Measurements from ENCODE around the gene PDE1C.

PDE1C gene

GRCh38 chr7:31758755-31759154 lies 311.5 kb downstream of the PDE1C start:
- DNase-seq = no peak

GRCh38 chr7:31751726-31752125 lies 318.5 kb downstream of the PDE1C start:
- DNase-seq = no peak

- DNase-seq = no peak
These were observed 322.1 kb downstream of the PDE1C start for GRCh38 chr7:31748084-31748483.

DNA sequence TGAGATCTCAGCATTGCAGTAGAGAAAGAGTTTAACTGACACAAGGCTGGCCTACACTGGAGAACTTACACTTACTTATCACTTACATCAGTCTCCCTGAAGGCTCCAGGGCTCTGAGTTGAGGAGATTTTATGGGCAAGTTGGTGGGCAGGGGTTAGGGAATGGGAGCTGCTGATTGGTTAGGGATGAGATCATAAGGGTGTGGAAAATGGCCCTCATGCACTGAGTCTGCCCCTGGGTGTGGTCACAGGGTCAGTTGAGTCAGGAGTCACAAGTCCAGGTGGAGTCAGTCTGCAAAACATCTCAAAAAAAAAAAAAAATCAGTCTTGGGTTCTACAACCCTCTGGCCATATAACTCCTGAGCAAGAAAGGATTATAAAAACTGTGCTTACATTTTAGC lies 322.7 kb downstream of the PDE1C start:
- no peak for DNase-seq

DNA sequence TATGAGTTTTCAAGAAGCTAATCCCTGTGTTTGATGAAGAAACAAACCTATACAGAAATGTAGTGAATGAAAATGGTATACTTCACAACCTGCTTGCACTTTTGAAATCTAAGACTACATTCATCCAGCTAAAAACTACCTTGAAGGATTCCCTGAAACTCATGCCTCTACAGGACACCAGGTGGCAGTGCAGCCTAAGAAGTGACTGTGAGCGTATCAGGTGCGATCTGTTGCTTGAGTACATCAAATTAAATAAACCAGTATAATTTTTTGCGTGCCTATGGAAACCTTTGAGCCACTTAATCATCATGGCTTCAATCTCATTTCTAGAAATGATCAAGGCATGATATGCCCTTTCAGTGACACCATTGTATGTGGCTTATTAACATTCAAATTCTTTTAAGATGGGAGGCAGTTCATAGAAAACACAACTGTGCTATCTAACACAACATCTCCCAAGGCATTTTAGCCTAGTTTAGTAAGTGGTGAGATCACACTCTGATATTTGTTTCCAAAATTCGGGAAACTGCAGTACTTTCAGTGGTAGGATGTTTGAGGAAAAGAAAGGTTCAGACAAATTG lies 325.8 kb downstream of the PDE1C start:
- DNase-seq = peak; percentile 35

- no peak for DNase-seq
These were observed 328.4 kb downstream of the PDE1C start for GRCh38 chr7:31741852-31742251.

- peak; percentile 48 for DNase-seq
These were observed 333.9 kb downstream of the PDE1C start for GRCh38 chr7:31735991-31736982.

- DNase-seq = no peak
These were observed 335.8 kb downstream of the PDE1C start for GRCh38 chr7:31734456-31734855.

DNA sequence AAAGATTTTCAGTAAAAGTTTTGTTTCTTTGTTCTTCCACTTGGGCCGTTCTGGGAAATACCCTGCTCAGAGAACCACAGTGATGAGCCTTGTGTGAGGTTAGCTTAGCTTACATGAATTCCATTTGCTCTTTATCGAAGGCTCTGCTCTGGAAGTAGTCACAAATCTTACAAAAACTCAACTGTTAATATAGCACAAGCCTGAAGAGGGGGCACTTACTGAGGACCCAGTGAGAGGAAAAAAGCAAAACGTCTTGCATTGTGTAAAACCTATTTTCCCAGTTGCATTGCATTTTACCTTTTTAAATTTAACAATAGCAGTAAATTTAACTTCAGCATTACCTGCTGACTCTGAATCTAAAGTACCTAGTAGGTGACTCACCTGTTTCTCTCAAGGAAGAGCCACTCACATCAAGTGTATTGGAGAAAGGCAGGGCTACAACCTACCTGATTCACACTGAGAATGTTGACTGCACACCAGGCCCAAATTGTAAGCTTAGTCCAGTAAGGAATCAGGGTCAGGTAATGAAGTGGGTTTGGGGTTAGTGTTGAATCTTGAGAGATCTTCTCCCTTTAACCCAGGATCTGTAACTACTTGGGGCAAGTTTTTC lies 340.9 kb downstream of the PDE1C start:
- DNase-seq = no peak

GRCh38 chr7:31724696-31725095 lies 345.5 kb downstream of the PDE1C start:
- no peak for DNase-seq

- no peak for DNase-seq
These were observed 349.8 kb downstream of the PDE1C start for GRCh38 chr7:31720366-31720765.

- DNase-seq = no peak
These were observed 353.9 kb downstream of the PDE1C start for GRCh38 chr7:31716355-31716754.

DNA sequence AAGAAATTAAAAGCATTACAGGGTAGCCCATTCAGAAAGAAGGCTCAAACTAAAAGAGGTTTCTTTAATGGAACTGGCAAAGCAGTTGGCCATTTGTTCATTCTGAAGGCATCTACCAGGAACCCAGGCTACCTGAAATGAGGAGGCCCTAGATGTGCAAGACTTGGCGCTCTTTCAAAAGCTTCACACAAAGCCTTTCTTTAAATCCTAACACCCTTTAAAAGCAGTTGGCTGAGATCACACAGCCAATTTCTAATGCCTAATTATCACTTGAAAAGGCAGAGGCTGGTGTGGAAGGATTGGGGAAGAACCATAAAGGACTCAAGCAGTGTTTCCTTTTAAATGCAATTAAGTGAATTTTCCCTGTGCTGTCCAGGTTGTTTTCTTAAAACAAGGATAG lies 360.0 kb downstream of the PDE1C start:
- no peak for DNase-seq

GRCh38 chr7:31707089-31707488 lies 363.1 kb downstream of the PDE1C start:
- DNase-seq = no peak

DNA sequence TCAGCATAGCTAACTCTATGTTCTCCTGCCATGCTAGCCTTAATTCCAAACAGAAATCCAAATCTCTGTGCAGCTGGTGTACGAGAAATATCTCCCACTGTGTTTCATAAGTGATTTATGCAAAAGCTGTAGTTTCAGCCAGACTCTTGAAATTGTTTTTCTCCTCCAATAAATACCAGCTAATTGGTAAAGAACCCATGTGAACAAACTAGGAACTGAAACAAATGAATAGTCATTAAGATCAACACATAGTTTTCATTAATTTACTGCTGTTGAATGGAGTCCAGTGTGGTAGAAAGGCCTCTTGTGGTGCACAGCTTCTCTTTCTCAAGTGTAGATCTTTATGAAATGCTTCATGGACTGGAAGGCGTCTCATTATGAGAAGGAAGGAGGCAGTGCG lies 364.8 kb downstream of the PDE1C start:
- DNase-seq = no peak

GRCh38 chr7:31702354-31702753 lies 367.9 kb downstream of the PDE1C start:
- DNase-seq = no peak

All from DMS79 treated with DMSO at 0.1 percent for 48 hours (cell line).